Measurements from ENCODE around the gene RNF144A. TPM values are rescaled to one million over a fixed set of nuclear protein-coding genes. Genes with fewer than 3 reads are reported as not detected.

RNF144A gene
- polyA plus RNA-seq, 1 of the 3 experiments (the other 2 are of a cell fraction) = 15.6 TPM

- Histone ChIP-seq H3K9ac (no peak overlapping the region), H3F3A (replicated peaks; ENCODE audit: insufficient read depth) (no peaks in the 10 kb centered on the region), H2AFZ (ENCODE audit: low read depth) (no peak overlapping the region), H3K27ac (ENCODE audit: low read depth in 2 of 2, low read length in 1 of 2) (no peak overlapping the region), H3K79me2 (ENCODE audit: insufficient read depth) (no peaks in the 10 kb centered on the region), H3K36me3 (replicated peaks in 1 of 2; ENCODE audit: control insufficient read depth in 1 of 2, insufficient read depth in 2 of 2, low read length in 1 of 2) (no peaks in the 10 kb centered on the region), H3K9me2 (no peaks in the 10 kb centered on the region), H4K20me1 (ENCODE audit: insufficient read depth) (no peaks in the 10 kb centered on the region), H3K4me2 (no peak overlapping the region), H3K9me3 (peaks cover 6% of the 10 kb centered on the region; the same call in 1 of the 2 replicates), H3K27me3 (ENCODE audit: insufficient read depth) (no peaks in the 10 kb centered on the region), H3K4me1 (ENCODE audit: control insufficient read depth in 1 of 2, insufficient read depth in 2 of 2, low read depth in 1 of 2, low read length in 1 of 2) (peaks cover 0 to 5% of the 10 kb centered on the region in 2 experiments; a peak in 2 of 4 replicates), H3K4me3 (ENCODE audit: low read depth in 2 of 2, low read length in 1 of 2) (no peak overlapping the region)
- TF ChIP-seq YY1 (IDR thresholded peaks at IDR 0.05; ENCODE audit: low read depth) = no peak
- no peak for TF ChIP-seq MEF2A (IDR thresholded peaks at IDR 0.05; ENCODE audit: borderline replicate concordance, low read depth)
- no peak for TF ChIP-seq GATA2 (CRISPR knock-in tag; IDR thresholded peaks at IDR 0.05)
- TF ChIP-seq GABPA (IDR thresholded peaks at IDR 0.05; ENCODE audit: low read depth) = no peak
- no peak for TF ChIP-seq TEAD4 (IDR thresholded peaks at IDR 0.05; ENCODE audit: borderline replicate concordance, insufficient read depth)
- ChIA-PET POLR2A (no interaction called here), CTCF (interaction anchor here (0.9 to 6.0 kb wide), 4 partner anchors 12 to 166 kb away, joined by 3 to 32 read pairs (median 15); partner anchors contain the start of gene CMPK2)
- DNase-seq = no peak
- 60% methylated on average over 4 of the region's 4 CpGs for WGBS (ENCODE audit: low lambda C conversion rate)
Observed at GRCh38 chr2:6878549-6878948, 38.7 kb upstream of the RNF144A start.

- no peak for DNase-seq
- no peaks in the 10 kb centered on the region for H3K27me3 ChIP-seq (ENCODE audit: insufficient read depth)
- H3K4me1 ChIP-seq (ENCODE audit: control insufficient read depth in 1 of 2, insufficient read depth in 2 of 2, low read depth in 1 of 2, low read length in 1 of 2) = peaks cover 0 to 5% of the 10 kb centered on the region in 2 experiments; a peak in 2 of 4 replicates
- POLR2A ChIA-PET = no interaction called here
- H3K4me2 ChIP-seq = no peak overlapping the region
- H3K79me2 ChIP-seq (ENCODE audit: insufficient read depth) = no peaks in the 10 kb centered on the region
- CTCF ChIA-PET = interaction anchor here (4.7 to 6.0 kb wide), 2 partner anchors 12 to 17 kb away, joined by 24 to 32 read pairs; partner anchors contain the start of gene CMPK2
- H4K20me1 ChIP-seq (ENCODE audit: insufficient read depth) = no peaks in the 10 kb centered on the region
- no peak overlapping the region for H3K27ac ChIP-seq (ENCODE audit: low read depth in 2 of 2, low read length in 1 of 2)
- H3K36me3 ChIP-seq (replicated peaks in 1 of 2; ENCODE audit: control insufficient read depth in 1 of 2, insufficient read depth in 2 of 2, low read length in 1 of 2) = no peaks in the 10 kb centered on the region
- peaks cover 5% of the 10 kb centered on the region; the same call in 1 of the 2 replicates for H3K9me3 ChIP-seq
- 25% methylated on average over 2 of the region's 2 CpGs for WGBS (ENCODE audit: low lambda C conversion rate)
- no peak overlapping the region for H3K4me3 ChIP-seq (ENCODE audit: low read depth in 2 of 2, low read length in 1 of 2)
- H3K9me2 ChIP-seq = no peaks in the 10 kb centered on the region
- H3K9ac ChIP-seq = no peak overlapping the region
- no peak overlapping the region for H2AFZ ChIP-seq (ENCODE audit: low read depth)
- no peaks in the 10 kb centered on the region for H3F3A ChIP-seq (replicated peaks; ENCODE audit: insufficient read depth)
- TF ChIP-seq SMC3 (IDR thresholded peaks at IDR 0.05; ENCODE audit: low read depth, low read length) (no peak), CTCF (IDR thresholded peaks at IDR 0.05) (no peak), MEF2A (IDR thresholded peaks at IDR 0.05; ENCODE audit: borderline replicate concordance, low read depth) (no peak), RXRA (IDR thresholded peaks at IDR 0.05; ENCODE audit: borderline replicate concordance, low read depth) (no peak), CHD2 (IDR thresholded peaks at IDR 0.05; ENCODE audit: low read length, partially characterized antibody) (no peak), TCF12 (IDR thresholded peaks at IDR 0.05) (no peak), RAD21 (IDR thresholded peaks at IDR 0.05; ENCODE audit: low read length) (no peak), FOXM1 (IDR thresholded peaks at IDR 0.05; ENCODE audit: low read depth) (no peak), NFIC (IDR thresholded peaks at IDR 0.05; ENCODE audit: borderline replicate concordance) (no peak), PBX3 (IDR thresholded peaks at IDR 0.05) (no peak), EZH2phosphoT487 (IDR thresholded peaks at IDR 0.05; ENCODE audit: borderline replicate concordance, low read depth) (no peak), REST (IDR thresholded peaks at IDR 0.05; ENCODE audit: low read depth, low read length) (no peak), RFX5 (IDR thresholded peaks at IDR 0.05; ENCODE audit: low read length) (no peak)
- TF ChIP-seq, protein P1, sequence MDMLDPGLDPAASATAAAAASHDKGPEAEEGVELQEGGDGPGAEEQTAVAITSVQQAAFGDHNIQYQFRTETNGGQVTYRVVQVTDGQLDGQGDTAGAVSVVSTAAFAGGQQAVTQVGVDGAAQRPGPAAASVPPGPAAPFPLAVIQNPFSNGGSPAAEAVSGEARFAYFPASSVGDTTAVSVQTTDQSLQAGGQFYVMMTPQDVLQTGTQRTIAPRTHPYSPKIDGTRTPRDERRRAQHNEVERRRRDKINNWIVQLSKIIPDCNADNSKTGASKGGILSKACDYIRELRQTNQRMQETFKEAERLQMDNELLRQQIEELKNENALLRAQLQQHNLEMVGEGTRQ (IDR thresholded peaks at IDR 0.05; ENCODE audit: borderline replicate concordance, low read depth, low read length) = no peak
- TF ChIP-seq, protein P2, sequence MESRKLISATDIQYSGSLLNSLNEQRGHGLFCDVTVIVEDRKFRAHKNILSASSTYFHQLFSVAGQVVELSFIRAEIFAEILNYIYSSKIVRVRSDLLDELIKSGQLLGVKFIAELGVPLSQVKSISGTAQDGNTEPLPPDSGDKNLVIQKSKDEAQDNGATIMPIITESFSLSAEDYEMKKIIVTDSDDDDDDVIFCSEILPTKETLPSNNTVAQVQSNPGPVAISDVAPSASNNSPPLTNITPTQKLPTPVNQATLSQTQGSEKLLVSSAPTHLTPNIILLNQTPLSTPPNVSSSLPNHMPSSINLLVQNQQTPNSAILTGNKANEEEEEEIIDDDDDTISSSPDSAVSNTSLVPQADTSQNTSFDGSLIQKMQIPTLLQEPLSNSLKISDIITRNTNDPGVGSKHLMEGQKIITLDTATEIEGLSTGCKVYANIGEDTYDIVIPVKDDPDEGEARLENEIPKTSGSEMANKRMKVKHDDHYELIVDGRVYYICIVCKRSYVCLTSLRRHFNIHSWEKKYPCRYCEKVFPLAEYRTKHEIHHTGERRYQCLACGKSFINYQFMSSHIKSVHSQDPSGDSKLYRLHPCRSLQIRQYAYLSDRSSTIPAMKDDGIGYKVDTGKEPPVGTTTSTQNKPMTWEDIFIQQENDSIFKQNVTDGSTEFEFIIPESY (IDR thresholded peaks at IDR 0.05; ENCODE audit: borderline replicate concordance, low read depth) = no peak
Observed at GRCh38 chr2:6879011-6879410, 38.2 kb upstream of the RNF144A start.
